HepG2 (cell line): ENCODE measurements around the gene ACTR10. TPM values are rescaled to one million over a fixed set of nuclear protein-coding genes. Genes with fewer than 3 reads are reported as not detected.
A peak's percentile ranks its signal among the peaks of the same experiment; 100 is the strongest.

ENCODE experiments used
- ARID4A ChIP-seq: sonication (generic); formaldehyde crosslinking; IDR thresholded peaks from 2 replicates; pipeline ENCODE4 v1.5.0; 2020; ENCODE audit warnings: mild to moderate bottlenecking, missing genetic modification reagents, borderline replicate concordance
- ARID5B ChIP-seq: IDR thresholded peaks from 2 replicates; pipeline ENCODE4 v1.4.0; 2020; ENCODE audit warnings: mild to moderate bottlenecking, missing genetic modification reagents
- ATAD3A ChIP-seq: sonication (generic); formaldehyde crosslinking; IDR thresholded peaks from 2 replicates; pipeline ENCODE4 v1.4.0; 2020; ENCODE audit warnings: missing genetic modification reagents
- BHLHE40 ChIP-seq: IDR thresholded peaks from 2 replicates; pipeline ENCODE4 v1.6.1; 2011; ENCODE audit warnings: low read length, improper control_type of control experiment
- CENPBD1 ChIP-seq: sonication (generic); formaldehyde crosslinking; IDR thresholded peaks from 2 replicates; pipeline ENCODE4 v1.8.0; 2022; ENCODE audit warnings: missing genetic modification reagents, low read depth, mild to moderate bottlenecking, borderline replicate concordance
- DRAP1 ChIP-seq: IDR thresholded peaks from 2 replicates; pipeline ENCODE4 v1.6.1; 2016; ENCODE audit warnings: missing genetic modification reagents, missing compliant biosample characterization
- EP300 ChIP-seq, 3 experiments: sonication (generic) in 1 of 3; formaldehyde crosslinking in 1 of 3; IDR thresholded peaks; 2 replicates each; pipeline versions ENCODE4 v1.5.1 to v1.6.1; 2011 to 2020; ENCODE audit warnings: low read depth in 2 of 3, low read length in 2 of 3, borderline replicate concordance in 1 of 3, improper control_type of control experiment in 1 of 3, mild to moderate bottlenecking in 1 of 3, missing genetic modification reagents in 1 of 3, moderate library complexity in 1 of 3
- FIP1L1 ChIP-seq: fragments of 200-400 bp; formaldehyde crosslinking; IDR thresholded peaks from 2 replicates; pipeline ENCODE4 v1.6.1; 2018; ENCODE audit warnings: low read depth, mild to moderate bottlenecking, low read length, moderate library complexity, borderline replicate concordance; ENCODE audit not compliant: insufficient read depth
- GATAD2A ChIP-seq: IDR thresholded peaks from 2 replicates; pipeline ENCODE4 v1.6.1; 2016
- HDAC1 ChIP-seq: sonication (generic); formaldehyde crosslinking; IDR thresholded peaks from 2 replicates; pipeline ENCODE4 v1.5.1; 2020; ENCODE audit warnings: mild to moderate bottlenecking, missing genetic modification reagents
- HDAC2 ChIP-seq: sonication (generic); formaldehyde crosslinking; IDR thresholded peaks from 2 replicates; pipeline ENCODE4 v1.4.0; 2020; ENCODE audit warnings: missing genetic modification reagents
- KDM5A ChIP-seq: fragments of 200-600 bp; sonication (generic); IDR thresholded peaks from 2 replicates; pipeline ENCODE4 v1.7.0; 2018; ENCODE audit warnings: antibody characterized with exemption, mild to moderate bottlenecking, low read length, borderline replicate concordance
- MAFF ChIP-seq: IDR thresholded peaks from 2 replicates; pipeline ENCODE4 v1.6.1; 2011; ENCODE audit warnings: low read depth, low read length, improper control_type of control experiment
- NFYC ChIP-seq: IDR thresholded peaks from 2 replicates; pipeline ENCODE4 v1.6.1; 2016; ENCODE audit warnings: missing genetic modification reagents, missing compliant biosample characterization
- RAD21 ChIP-seq: fragments of 450-650 bp; formaldehyde crosslinking; IDR thresholded peaks from 2 replicates; pipeline ENCODE4 v1.5.0; 2020; ENCODE audit warnings: mild to moderate bottlenecking
- REXO4 ChIP-seq: sonication (generic); formaldehyde crosslinking; IDR thresholded peaks from 2 replicates; pipeline ENCODE4 v1.8.0; 2022; ENCODE audit warnings: missing genetic modification reagents, mild to moderate bottlenecking, borderline replicate concordance
- SMYD3 ChIP-seq: sonication (generic); formaldehyde crosslinking; IDR thresholded peaks from 2 replicates; pipeline ENCODE4 v1.8.1; 2023; ENCODE audit warnings: mild to moderate bottlenecking, missing genetic modification reagents
- ZBTB8A ChIP-seq: sonication (generic); formaldehyde crosslinking; IDR thresholded peaks from 2 replicates; pipeline ENCODE4 v1.4.0; 2020; ENCODE audit warnings: mild to moderate bottlenecking, low read depth, missing genetic modification reagents, borderline replicate concordance
- ZC3H13 ChIP-seq: sonication (generic); formaldehyde crosslinking; IDR thresholded peaks from 2 replicates; pipeline ENCODE4 v1.8.1; 2023; ENCODE audit warnings: mild to moderate bottlenecking, missing genetic modification reagents, moderate library complexity
- ZNF335 ChIP-seq: sonication (generic); formaldehyde crosslinking; IDR thresholded peaks from 2 replicates; pipeline ENCODE4 v1.4.0; 2020; ENCODE audit warnings: missing genetic modification reagents
- ZNF788 ChIP-seq: sonication (generic); formaldehyde crosslinking; IDR thresholded peaks from 2 replicates; pipeline ENCODE4 v1.5.0; 2020; ENCODE audit warnings: mild to moderate bottlenecking, missing genetic modification reagents, borderline replicate concordance
- ZSCAN31 ChIP-seq: sonication (generic); formaldehyde crosslinking; IDR thresholded peaks from 2 replicates; pipeline ENCODE4 v1.5.0; 2020; ENCODE audit warnings: low read depth, mild to moderate bottlenecking, missing genetic modification reagents
- polyA plus RNA-seq, 8 experiments: library from polyadenylated mRNA; depleted of rRNA in 3 of 8; stranded (reverse) in 7 of 8; unstranded in 1 of 8; fragments of >200 nt; fragmentation: Illumina TruSeq in 4 of 8; extraction: Trizol in 4 of 8; gene quantifications; 2 replicates each; pipeline versions ENCODE4 v1.2.1 to v1.2.3, GENCODE V29; 2011 to 2016; ENCODE audit warnings: low read depth in 4 of 8, missing spikeins in 1 of 8, mixed read lengths in 1 of 8; ENCODE audit not compliant: insufficient read depth in 1 of 8
- total RNA-seq, 5 experiments: library from RNA; depleted of rRNA; stranded (reverse); fragments of >200 nt; fragmentation: Illumina TruSeq; extraction: Trizol; gene quantifications; 2 replicates each; pipeline ENCODE4 v1.2.3, GENCODE V29; 2016; ENCODE audit warnings: low read depth in 1 of 5

Gene ACTR10
- total and polyA plus RNA-seq, 2 of the 13 experiments (the other 11 are each of a cell fraction or from before 2014, with no cell fraction given) = 30.0 to 41.3 TPM

- TF ChIP-seq ZBTB8A (CRISPR knock-in tag) = no peak
- peak; percentile 36; the same call in 1 of the 2 replicates for TF ChIP-seq ARID4A
- TF ChIP-seq DRAP1 = no peak
- no peak for TF ChIP-seq KDM5A
- TF ChIP-seq ZNF335 (CRISPR knock-in tag) = peak; percentile 67; the same call in 1 of the 2 replicates
- peak; percentile 72 for TF ChIP-seq NFYC
- no peak; the same call in 1 of the 2 replicates for TF ChIP-seq ZNF788 (CRISPR knock-in tag)
- no peak for TF ChIP-seq ZC3H13
- no peak for TF ChIP-seq ZSCAN31
- no peak for TF ChIP-seq REXO4 (CRISPR knock-in tag)
- 0 out of 4 replicates have a peak, but pooled peaks of 1 of the 2 experiments have one; percentile 6 for TF ChIP-seq EP300 (IDR thresholded peaks at IDR 0.05; ENCODE audit: low read depth in 2 of 2, low read length in 2 of 2)
- TF ChIP-seq EP300 (CRISPR knock-in tag; IDR thresholded peaks at IDR 0.05; ENCODE audit: borderline replicate concordance) = no peak
- no peak for TF ChIP-seq SMYD3 (CRISPR knock-in tag)
- no peak for TF ChIP-seq BHLHE40
- peak; percentile 13; the same call in 1 of the 2 replicates for TF ChIP-seq HDAC2 (CRISPR knock-in tag)
- TF ChIP-seq RAD21 (CRISPR knock-in tag) = no peak
- peak; percentile 73 for TF ChIP-seq ARID5B
- TF ChIP-seq GATAD2A (CRISPR knock-in tag) = 0 out of 2 replicates have a peak, but pooled peaks have one; percentile 38
- TF ChIP-seq CENPBD1 (CRISPR knock-in tag) = no peak
- no peak for TF ChIP-seq ATAD3A (CRISPR knock-in tag)
- TF ChIP-seq FIP1L1 = no peak
- TF ChIP-seq HDAC1 = peak; percentile 28; the same call in 1 of the 2 replicates
- TF ChIP-seq MAFF = peak; percentile 100
These were observed 28.9 kb upstream of the ACTR10 start (continued) for GRCh38 chr14:58171090-58171489.
